ENCODE measurements around the gene USH1G.

Gene USH1G

DNA sequence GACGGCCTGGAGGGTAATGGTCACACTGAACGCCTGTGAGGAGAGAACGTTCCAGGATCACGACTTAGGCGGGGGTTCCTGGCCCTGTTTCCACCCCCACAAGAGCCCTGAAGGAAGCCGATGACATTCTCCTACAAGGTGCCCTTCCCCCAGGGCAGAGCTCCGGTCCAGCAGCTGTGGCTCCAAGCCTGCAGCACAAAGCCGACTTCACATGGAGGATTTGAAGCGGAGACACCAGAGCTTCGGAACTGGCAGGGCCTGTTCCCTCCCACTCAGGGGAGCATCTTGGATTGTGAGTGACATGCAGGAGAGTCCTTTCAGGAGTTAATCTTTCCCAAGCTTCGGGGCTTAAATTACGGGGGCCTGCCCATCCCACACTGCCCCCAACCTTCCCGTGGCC is 34.6 kb downstream of the USH1G start:
- Histone ChIP-seq H3K4me3 (ENCODE audit: low read depth in 1 of 2, low read length in 2 of 2) (no peak overlapping the region), H3K36me3 (ENCODE audit: control insufficient read depth in 1 of 2, insufficient read depth in 2 of 2, low read length in 2 of 2) (no peaks in the 10 kb centered on the region), H3K27me3 (ENCODE audit: control insufficient read depth in 1 of 2, insufficient read depth in 2 of 2, low read length in 2 of 2) (peaks cover 11 to 23% of the 10 kb centered on the region in 2 donors), H3K27ac (ENCODE audit: low read depth, low read length) (no peak overlapping the region), H3K4me1 (ENCODE audit: control insufficient read depth in 1 of 2, insufficient read depth in 2 of 2, low read length in 2 of 2) (no peaks in the 10 kb centered on the region), H3K9me3 (ENCODE audit: control insufficient read depth in 1 of 2, low read length in 2 of 2) (no peaks in the 10 kb centered on the region), H3K9ac (ENCODE audit: low read depth in 1 of 2, low read length in 2 of 2) (no peak overlapping the region)

DNA sequence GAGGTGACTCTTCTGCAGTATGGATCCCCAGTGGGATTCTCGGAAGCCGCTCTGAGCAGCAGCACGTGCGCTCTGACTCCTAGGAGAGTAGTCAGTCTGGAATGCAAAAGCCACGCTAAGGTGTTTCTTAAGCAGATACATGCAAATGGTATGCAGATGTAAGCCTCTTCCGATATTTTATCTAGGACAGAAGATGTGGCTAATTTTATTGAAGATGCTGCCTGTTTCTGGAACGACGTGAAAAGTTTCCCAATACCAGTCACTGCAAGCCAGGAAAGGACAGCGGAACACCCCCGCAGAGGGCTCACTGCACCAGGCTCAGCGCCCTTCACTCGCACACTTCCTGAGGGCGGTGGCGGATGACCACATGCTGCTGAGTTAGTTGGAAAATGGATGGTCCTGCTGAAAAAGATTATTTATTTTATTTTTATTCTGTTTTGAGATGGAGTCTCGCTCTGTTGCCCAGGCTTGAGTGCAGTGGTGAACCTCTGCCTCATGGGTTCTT is 39.8 kb downstream of the USH1G start:
- Histone ChIP-seq H3K9ac (ENCODE audit: low read depth in 1 of 2, low read length in 2 of 2) (no peak overlapping the region), H3K4me3 (ENCODE audit: low read depth in 1 of 2, low read length in 2 of 2) (no peak overlapping the region), H3K4me1 (ENCODE audit: control insufficient read depth in 1 of 2, insufficient read depth in 2 of 2, low read length in 2 of 2) (peaks cover 3 to 5% of the 10 kb centered on the region in 2 donors), H3K27ac (ENCODE audit: low read depth, low read length) (no peak overlapping the region), H3K27me3 (ENCODE audit: control insufficient read depth in 1 of 2, insufficient read depth in 2 of 2, low read length in 2 of 2) (peaks cover under 1 to 4% of the 10 kb centered on the region in 2 donors), H3K9me3 (ENCODE audit: control insufficient read depth in 1 of 2, low read length in 2 of 2) (no peaks in the 10 kb centered on the region), H3K36me3 (ENCODE audit: control insufficient read depth in 1 of 2, insufficient read depth in 2 of 2, low read length in 2 of 2) (no peaks in the 10 kb centered on the region)

- no peak overlapping the region for H3K27ac ChIP-seq (ENCODE audit: low read depth, low read length)
- H3K4me1 ChIP-seq (ENCODE audit: control insufficient read depth in 1 of 2, insufficient read depth in 2 of 2, low read length in 2 of 2), result peaks cover 6 to 9% of the 10 kb centered on the region in 2 donors
- peaks cover 0 to 4% of the 10 kb centered on the region in 2 donors for H3K27me3 ChIP-seq (ENCODE audit: control insufficient read depth in 1 of 2, insufficient read depth in 2 of 2, low read length in 2 of 2)
- H3K36me3 ChIP-seq (ENCODE audit: control insufficient read depth in 1 of 2, insufficient read depth in 2 of 2, low read length in 2 of 2), result no peaks in the 10 kb centered on the region
- H3K9ac ChIP-seq (ENCODE audit: low read depth in 1 of 2, low read length in 2 of 2), result no peak overlapping the region
- no peak overlapping the region for H3K4me3 ChIP-seq (ENCODE audit: low read depth in 1 of 2, low read length in 2 of 2)
- H3K9me3 ChIP-seq (ENCODE audit: control insufficient read depth in 1 of 2, low read length in 2 of 2), result no peaks in the 10 kb centered on the region
These were observed 40.4 kb downstream of the USH1G start for GRCh38 chr17:74882517-74883240.

DNA sequence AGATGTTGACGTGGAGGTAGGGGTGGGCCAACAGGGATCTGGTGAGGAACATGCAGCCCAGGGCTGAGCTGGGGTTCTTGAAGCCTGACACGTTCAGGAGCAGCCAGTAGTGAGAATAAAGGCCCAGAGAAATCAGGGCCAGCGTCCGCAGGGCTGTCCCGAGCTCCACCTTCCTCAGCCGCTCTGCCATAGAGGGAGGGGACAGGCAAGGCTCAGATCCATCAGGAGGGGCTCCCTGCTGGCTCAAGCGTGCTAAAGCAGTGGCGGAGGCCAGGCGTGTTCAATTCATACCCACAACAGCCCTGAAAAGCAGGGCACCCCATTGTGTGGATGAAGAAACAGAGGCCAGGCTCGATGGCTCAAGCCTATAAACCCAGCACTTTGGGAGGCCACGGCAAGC is 42.0 kb downstream of the USH1G start:
- H3K9me3 ChIP-seq (ENCODE audit: control insufficient read depth in 1 of 2, low read length in 2 of 2), result no peaks in the 10 kb centered on the region
- H3K27me3 ChIP-seq (ENCODE audit: control insufficient read depth in 1 of 2, insufficient read depth in 2 of 2, low read length in 2 of 2), result peaks cover 0 to 4% of the 10 kb centered on the region in 2 donors

GRCh38 chr17:74879308-74879707 is 43.7 kb downstream of the USH1G start:
- H3K9me3 ChIP-seq (ENCODE audit: control insufficient read depth in 1 of 2, low read length in 2 of 2), result no peaks in the 10 kb centered on the region
- H3K4me1 ChIP-seq (ENCODE audit: control insufficient read depth in 1 of 2, insufficient read depth in 2 of 2, low read length in 2 of 2), result peaks cover 6 to 10% of the 10 kb centered on the region in 2 donors
- no peak overlapping the region for H3K9ac ChIP-seq (ENCODE audit: low read depth in 1 of 2, low read length in 2 of 2)
- no peak overlapping the region for H3K27ac ChIP-seq (ENCODE audit: low read depth, low read length)
- no peak overlapping the region for H3K4me3 ChIP-seq (ENCODE audit: low read depth in 1 of 2, low read length in 2 of 2)
- H3K27me3 ChIP-seq (ENCODE audit: control insufficient read depth in 1 of 2, insufficient read depth in 2 of 2, low read length in 2 of 2), result peaks cover 0 to 4% of the 10 kb centered on the region in 2 donors
- H3K36me3 ChIP-seq (ENCODE audit: control insufficient read depth in 1 of 2, insufficient read depth in 2 of 2, low read length in 2 of 2), result no peaks in the 10 kb centered on the region

More for the DNA sequence above, 42.0 kb downstream of the USH1G start:
- no peak overlapping the region for H3K27ac ChIP-seq (ENCODE audit: low read depth, low read length)
- H3K4me1 ChIP-seq (ENCODE audit: control insufficient read depth in 1 of 2, insufficient read depth in 2 of 2, low read length in 2 of 2), result peaks cover 6 to 10% of the 10 kb centered on the region in 2 donors
- H3K4me3 ChIP-seq (ENCODE audit: low read depth in 1 of 2, low read length in 2 of 2), result no peak overlapping the region
- H3K9ac ChIP-seq (ENCODE audit: low read depth in 1 of 2, low read length in 2 of 2), result no peak overlapping the region
- no peaks in the 10 kb centered on the region for H3K36me3 ChIP-seq (ENCODE audit: control insufficient read depth in 1 of 2, insufficient read depth in 2 of 2, low read length in 2 of 2)

DNA sequence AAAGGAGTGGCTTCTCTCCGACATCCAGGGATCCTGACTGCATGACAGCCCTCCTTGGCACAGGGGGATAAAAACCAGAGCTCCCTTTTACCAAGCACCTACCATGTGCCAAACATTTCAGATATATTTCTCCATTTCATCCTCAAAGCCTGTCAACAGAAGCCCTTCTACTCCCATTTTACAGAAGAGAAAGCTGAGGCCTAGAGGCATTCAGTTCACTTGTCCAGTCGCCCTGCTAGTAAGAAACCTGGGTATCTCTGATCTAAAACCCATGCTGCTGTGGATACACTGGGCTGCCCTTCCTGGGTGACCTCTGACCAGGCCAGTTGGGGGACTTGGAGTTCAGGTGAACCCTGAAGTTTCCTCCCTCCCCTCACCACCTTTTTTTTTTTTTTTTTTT is 44.4 kb downstream of the USH1G start:
- Histone ChIP-seq H3K9me3 (ENCODE audit: control insufficient read depth in 1 of 2, low read length in 2 of 2) (no peaks in the 10 kb centered on the region), H3K36me3 (ENCODE audit: control insufficient read depth in 1 of 2, insufficient read depth in 2 of 2, low read length in 2 of 2) (no peaks in the 10 kb centered on the region), H3K27me3 (ENCODE audit: control insufficient read depth in 1 of 2, insufficient read depth in 2 of 2, low read length in 2 of 2) (peaks cover 0 to 4% of the 10 kb centered on the region in 2 donors), H3K4me1 (ENCODE audit: control insufficient read depth in 1 of 2, insufficient read depth in 2 of 2, low read length in 2 of 2) (peaks cover 12 to 16% of the 10 kb centered on the region in 2 donors), H3K4me3 (ENCODE audit: low read depth in 1 of 2, low read length in 2 of 2) (no peak overlapping the region), H3K9ac (ENCODE audit: low read depth in 1 of 2, low read length in 2 of 2) (no peak overlapping the region), H3K27ac (ENCODE audit: low read depth, low read length) (no peak overlapping the region)

DNA sequence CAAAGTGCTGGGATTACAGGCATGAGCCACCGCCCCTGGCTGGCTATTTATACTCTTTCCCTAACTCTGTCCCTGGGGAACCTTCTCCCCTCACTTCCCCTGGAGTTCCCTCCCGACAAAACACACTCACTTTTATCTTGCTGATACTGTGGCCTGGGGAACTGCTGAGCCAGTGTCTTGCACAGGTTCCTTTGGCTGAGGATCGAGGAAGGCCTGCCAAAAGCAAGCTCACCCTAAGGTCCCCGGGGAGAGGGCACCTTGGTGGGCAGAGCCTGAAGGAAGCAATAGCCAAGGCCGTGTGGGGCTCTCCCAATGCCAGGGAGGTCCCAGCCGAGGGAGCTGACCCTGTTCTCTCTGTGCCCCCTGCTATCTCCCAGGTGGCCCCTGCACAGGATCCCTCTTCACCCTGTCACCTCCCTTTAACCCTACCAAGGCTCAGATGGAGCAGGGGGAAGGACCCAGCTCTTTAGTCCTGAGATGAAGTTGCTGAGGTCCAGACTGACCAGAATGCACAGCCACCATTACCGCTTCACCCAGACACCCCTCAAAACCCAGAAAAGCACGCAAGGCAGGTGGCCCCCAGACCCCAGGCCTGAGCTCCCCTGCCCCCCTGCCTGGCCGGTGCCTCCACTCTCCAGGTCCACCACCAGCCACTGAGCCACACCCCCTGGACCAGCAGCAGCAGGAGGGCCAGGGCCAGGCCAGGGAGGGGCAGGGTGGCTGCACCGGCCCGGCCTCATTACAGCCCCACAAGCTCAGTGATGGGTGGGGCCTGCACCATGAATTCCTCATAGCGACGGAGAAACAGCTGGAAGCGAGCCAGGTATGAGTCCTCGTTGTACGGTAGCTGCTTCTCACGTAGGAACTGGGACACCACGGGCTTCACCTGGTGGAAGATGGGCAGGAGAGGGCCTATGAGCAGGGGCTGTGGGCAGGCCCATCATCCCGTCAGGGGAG is 45.2 kb downstream of the USH1G start:
- Histone ChIP-seq H3K4me1 (ENCODE audit: control insufficient read depth in 1 of 2, insufficient read depth in 2 of 2, low read length in 2 of 2) (peaks cover 12 to 16% of the 10 kb centered on the region in 2 donors), H3K36me3 (ENCODE audit: control insufficient read depth in 1 of 2, insufficient read depth in 2 of 2, low read length in 2 of 2) (no peaks in the 10 kb centered on the region), H3K27ac (ENCODE audit: low read depth, low read length) (no peak overlapping the region), H3K9me3 (ENCODE audit: control insufficient read depth in 1 of 2, low read length in 2 of 2) (no peaks in the 10 kb centered on the region), H3K4me3 (ENCODE audit: low read depth in 1 of 2, low read length in 2 of 2) (no peak overlapping the region), H3K27me3 (ENCODE audit: control insufficient read depth in 1 of 2, insufficient read depth in 2 of 2, low read length in 2 of 2) (peaks cover 0 to 4% of the 10 kb centered on the region in 2 donors), H3K9ac (ENCODE audit: low read depth in 1 of 2, low read length in 2 of 2) (no peak overlapping the region)

DNA sequence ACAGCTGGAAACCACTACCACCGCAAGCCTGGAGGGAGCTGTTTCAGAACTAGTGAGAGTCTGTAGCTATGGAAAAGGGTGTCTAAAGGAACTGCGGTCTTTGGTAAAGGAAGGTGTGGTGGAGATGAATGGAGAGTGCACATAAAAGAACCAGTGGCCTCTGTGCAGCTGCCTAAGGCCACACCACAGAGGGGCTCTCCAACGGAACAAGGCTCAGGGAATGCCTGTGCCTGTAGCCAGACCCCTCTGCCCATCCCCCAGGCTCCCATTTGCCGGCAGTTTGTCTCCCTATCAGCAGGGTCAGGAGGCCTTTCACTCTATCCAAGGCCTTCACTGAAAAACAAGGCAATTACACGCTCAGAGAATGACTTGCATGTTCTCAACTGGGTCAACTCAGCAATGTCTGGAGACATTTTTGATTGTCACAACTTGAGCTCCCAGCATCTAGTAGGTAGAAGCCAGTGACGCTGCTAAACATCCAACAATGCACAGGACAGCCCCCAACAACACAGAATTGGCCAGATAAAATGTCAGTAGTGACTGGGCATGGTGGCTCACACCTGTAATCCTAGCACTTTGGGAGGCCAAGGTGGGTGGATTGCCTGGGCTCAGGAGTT is 47.0 kb downstream of the USH1G start:
- no peaks in the 10 kb centered on the region for H3K36me3 ChIP-seq (ENCODE audit: control insufficient read depth in 1 of 2, insufficient read depth in 2 of 2, low read length in 2 of 2)
- no peak overlapping the region for H3K27ac ChIP-seq (ENCODE audit: low read depth, low read length)
- peaks cover 0 to 4% of the 10 kb centered on the region in 2 donors for H3K27me3 ChIP-seq (ENCODE audit: control insufficient read depth in 1 of 2, insufficient read depth in 2 of 2, low read length in 2 of 2)
- no peaks in the 10 kb centered on the region for H3K9me3 ChIP-seq (ENCODE audit: control insufficient read depth in 1 of 2, low read length in 2 of 2)
- no peak overlapping the region for H3K9ac ChIP-seq (ENCODE audit: low read depth in 1 of 2, low read length in 2 of 2)
- peaks cover 22 to 27% of the 10 kb centered on the region in 2 donors for H3K4me1 ChIP-seq (ENCODE audit: control insufficient read depth in 1 of 2, insufficient read depth in 2 of 2, low read length in 2 of 2)
- no peak overlapping the region for H3K4me3 ChIP-seq (ENCODE audit: low read depth in 1 of 2, low read length in 2 of 2)

DNA sequence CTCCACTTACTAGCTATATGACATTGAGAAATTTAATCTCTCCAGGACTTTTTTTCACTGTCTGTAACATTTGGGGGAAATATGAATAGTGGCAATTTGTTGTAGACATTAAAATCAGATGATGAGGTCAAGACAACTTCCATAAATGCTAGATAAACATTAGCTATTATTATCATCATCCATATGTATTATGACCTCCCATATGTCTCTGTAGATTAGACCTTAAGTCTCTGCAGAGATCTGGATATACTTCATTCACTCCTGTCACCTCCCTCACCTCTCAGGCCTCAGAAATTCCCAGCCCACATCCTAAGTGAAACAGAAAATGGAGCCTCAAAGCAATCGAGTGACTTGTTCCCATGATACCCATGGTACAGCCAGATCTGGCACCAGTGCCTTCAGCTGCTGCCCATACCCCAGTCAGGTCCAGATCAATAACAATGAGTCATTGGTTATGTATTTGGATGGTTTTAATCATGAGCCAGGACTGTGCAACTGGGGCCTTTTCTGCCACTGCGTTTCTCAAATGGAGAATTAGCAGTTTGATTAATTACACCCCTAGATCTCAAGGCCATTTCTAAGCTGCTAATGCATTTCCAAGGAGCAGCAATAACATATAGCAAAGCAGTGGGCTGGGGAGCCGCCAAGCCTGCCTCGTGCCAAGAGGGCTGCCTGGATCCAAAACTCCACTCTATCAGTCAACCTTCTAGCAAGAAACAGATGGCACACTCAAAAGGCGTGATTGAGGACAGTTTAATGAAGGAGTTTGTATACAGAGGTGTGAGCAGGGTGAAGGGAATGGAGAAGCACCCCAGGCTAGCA is 47.7 kb downstream of the USH1G start:
- Histone ChIP-seq H3K36me3 (ENCODE audit: control insufficient read depth in 1 of 2, insufficient read depth in 2 of 2, low read length in 2 of 2) (no peaks in the 10 kb centered on the region), H3K27me3 (ENCODE audit: control insufficient read depth in 1 of 2, insufficient read depth in 2 of 2, low read length in 2 of 2) (peaks cover 0 to 4% of the 10 kb centered on the region in 2 donors), H3K4me1 (ENCODE audit: control insufficient read depth in 1 of 2, insufficient read depth in 2 of 2, low read length in 2 of 2) (peaks cover 22 to 27% of the 10 kb centered on the region in 2 donors), H3K4me3 (ENCODE audit: low read depth in 1 of 2, low read length in 2 of 2) (no peak overlapping the region), H3K9ac (ENCODE audit: low read depth in 1 of 2, low read length in 2 of 2) (no peak overlapping the region), H3K27ac (ENCODE audit: low read depth, low read length) (no peak overlapping the region), H3K9me3 (ENCODE audit: control insufficient read depth in 1 of 2, low read length in 2 of 2) (no peaks in the 10 kb centered on the region)

All from duodenal mucosa (tissue), 2 donors.